NAMALWA (cell line): ENCODE data around the gene STAT5A.
A peak's percentile ranks its signal among the peaks of the same experiment; 100 is the strongest.

Experiments
- DNase-seq: peaks from one replicate; pipeline ENCODE4 v3.0.0-alpha.2; 2015; ENCODE audit warnings: low spot score

The STAT5A gene

GRCh38 chr17:42268236-42268635, 20.1 kb upstream of the STAT5A start:
- DNase-seq = no peak

- no peak for DNase-seq
Observed at GRCh38 chr17:42270170-42270535, 18.1 kb upstream of the STAT5A start.

GRCh38 chr17:42270596-42270995, 17.7 kb upstream of the STAT5A start:
- DNase-seq = no peak

GRCh38 chr17:42271006-42271778, 17.1 kb upstream of the STAT5A start:
- DNase-seq = no peak

DNA sequence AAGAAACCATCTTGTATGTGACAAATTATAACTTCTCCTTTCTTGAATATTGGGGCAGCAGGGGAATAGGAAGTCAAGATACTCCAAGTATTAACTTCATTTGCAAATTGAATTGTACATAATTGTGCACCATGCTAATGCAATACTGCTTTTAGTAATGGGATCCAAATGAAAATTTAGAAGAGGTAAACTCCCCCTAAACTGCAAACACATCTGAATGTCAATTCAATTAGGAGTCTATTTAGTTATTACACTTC, 16.6 kb upstream of the STAT5A start:
- no peak for DNase-seq

- no peak for DNase-seq
Observed at GRCh38 chr17:42272162-42272907, 16.0 kb upstream of the STAT5A start.

DNA sequence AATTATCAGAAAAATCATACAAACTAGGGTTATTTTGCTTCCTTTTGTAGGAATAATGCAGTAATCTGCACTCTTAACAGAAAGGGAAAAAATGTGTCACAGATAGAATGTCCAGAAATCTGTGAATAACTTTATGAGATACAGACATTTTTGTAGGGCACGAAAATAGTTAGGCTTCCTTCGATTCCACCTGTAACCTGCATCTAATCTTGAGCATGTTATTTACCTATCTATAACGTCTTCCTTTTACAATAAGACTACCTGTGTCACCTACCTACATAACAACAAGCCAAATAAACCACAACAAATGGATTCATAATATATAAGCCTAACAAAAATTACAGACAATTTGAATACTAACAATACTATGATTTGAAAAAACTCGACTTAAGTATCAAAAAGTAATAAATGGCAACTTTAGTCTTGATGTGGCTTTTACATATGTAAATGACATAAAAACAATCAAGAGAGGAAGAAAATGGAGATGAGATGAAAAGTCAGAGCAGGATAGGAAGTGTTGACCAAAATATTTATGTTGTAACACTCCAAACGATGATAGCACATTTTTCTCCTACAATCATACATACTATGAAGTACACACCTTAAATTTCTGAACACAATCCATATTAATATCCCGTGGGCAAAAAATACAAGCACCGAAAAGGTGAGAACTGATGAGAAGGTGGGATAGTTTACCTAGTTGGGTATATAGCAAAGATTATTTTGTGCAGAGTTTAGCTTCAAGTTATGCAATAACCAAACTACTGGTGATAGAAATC, 14.6 kb upstream of the STAT5A start:
- no peak for DNase-seq

DNA sequence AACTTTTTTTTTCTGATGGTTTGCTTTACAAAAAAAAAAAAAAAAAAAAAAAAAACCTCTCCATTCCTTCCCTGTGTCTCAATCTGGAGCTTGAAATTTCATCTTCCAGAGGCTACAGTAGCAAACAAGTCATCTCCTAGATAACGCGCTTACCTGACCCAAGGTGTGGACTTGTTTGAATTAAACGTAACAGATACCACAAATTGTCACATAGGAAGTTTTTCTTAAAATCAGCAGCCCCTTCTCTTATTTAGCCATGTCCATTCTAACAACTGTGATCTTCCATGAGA, 14.1 kb upstream of the STAT5A start:
- DNase-seq = no peak

DNA sequence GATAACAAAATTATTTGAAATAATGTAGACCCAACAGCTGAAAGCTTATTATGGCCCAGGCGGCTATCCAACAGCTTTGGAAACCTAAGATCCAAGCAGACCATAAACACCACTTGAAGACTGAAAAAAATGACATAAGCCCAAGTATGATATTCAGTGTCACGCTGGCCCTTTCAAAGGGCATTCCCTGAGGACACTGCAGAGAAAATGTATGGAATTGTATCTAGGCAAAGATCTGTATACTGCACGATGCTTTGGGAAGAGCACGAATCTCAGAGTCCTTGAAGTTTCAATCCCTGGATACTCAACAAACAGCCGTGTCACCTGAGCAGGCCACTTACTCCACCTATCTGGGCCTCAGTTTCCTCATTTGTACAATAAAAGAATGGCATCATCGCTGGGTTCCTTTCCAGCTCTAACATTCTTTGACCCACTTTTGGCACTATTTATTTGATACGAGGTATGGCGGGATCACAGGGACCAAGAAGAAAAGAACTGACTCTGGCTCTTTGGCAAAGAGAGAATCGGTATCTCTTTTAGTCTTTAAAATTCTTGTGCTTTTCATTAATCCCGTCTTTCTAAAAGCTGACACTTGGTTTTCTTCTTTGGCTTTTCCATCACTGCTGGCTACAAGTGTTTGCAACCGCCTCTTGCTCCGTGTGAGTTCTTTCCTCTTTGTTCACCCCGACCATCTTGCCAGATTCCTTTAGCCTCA, 13.3 kb upstream of the STAT5A start:
- DNase-seq = no peak

DNA sequence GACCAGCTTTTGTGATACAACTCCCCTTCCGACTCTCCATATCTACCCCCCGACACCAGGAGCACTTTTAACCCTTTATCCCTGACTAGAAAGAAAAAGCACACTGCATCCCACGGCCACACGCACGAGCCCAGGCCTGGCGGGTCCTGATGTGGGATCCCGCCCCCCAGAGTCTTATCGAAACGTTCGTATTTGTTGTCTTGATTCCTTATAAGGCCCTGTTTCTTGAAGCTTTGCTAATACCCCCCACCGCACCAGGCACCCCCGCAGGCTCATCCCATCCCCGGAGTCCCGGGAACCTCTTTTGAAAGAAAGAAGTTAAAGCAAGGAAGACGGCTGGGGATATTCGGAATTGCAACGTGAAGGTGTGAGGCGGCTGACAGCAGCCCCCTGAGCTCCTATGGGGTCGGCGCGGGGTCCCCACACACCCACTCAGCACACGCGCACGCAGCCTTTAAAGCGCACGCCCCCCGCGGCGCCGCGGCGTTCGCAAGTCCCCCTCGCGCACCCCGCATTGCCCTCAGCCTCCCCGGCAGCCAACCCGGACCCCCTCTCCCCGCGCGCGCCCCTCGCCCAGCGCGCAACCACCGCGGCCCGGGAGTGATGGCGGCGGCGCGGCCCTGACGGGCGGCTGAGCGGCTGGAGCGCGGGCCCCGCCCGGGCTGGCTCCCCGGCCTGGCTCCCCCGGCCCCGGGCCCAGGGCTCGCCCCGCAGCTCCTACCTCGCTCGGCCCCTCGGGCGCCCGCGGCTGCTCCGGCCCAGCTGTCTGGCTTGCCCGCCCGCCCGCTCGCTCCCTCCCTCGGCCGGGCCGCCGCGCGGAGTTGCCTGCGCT, 12.6 kb upstream of the STAT5A start:
- peak; percentile 37 for DNase-seq

- DNase-seq = peak; percentile 62
Observed at GRCh38 chr17:42276359-42276608, 12.0 kb upstream of the STAT5A start, which contains the start of gene STAT5B. Gene STAT5B (minus strand): TSS chr17:42276391. CDS start chr17:42232127, 44,264 bp downstream.

GRCh38 chr17:42276609-42277341, 11.5 kb upstream of the STAT5A start:
- DNase-seq = no peak

DNA sequence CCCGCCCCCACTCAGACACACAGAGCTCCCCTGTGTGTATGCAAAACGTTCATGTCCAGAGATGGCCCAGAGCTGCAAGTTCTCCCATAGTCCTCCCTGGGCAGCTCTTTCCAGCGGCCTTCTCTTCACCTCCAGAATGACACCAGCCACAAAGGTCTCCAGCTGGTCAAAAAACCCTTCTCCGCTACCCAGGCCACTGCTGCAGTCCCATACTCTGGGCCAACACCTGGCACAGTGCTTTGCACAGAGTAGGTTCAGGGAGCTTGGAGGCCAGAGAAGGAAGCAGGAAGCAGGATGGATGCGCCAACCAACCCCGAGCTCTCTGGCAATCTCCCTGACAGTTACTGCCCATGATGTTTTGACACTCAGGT, 11.0 kb upstream of the STAT5A start:
- no peak for DNase-seq

DNA sequence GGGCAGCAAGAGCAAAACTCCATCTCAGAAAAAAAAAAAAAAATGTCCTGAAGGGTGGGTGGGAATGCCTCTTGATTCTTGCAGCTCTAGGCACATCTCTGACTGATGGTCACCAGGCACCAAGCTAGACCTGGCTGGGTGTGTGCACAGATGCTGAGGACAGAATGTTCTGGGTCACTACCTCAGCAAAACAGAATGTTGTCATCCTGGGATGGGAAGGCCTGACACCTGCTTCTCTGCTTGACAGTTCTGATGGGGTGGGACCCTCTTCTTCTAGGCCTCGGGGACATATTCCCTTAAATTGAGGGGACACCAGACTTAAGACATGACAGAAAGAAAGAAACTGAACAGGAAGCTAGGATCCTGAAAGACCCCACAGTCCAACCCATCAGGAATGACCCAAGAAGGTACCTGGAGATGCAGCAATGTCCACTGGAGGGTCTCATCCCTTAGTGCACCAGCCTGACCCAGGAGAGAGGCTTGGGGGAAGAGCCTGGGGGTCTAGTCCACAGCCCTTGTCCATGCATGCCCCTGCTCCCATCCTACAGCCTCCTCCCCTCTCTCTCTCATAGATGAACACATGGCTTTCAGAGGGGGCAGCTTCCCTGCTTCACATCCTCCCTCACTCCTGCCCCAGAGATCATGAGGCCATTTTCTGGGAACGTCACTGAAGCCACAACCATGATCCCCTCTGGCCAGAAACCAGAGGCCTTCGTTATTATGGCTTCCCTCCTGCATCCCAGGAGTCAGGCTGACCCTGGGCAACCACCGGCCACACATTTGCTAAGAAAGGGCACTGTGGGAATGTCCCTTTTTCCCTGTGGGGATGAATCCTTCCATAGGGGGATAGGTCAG, 8.3 kb upstream of the STAT5A start:
- DNase-seq = no peak

DNA sequence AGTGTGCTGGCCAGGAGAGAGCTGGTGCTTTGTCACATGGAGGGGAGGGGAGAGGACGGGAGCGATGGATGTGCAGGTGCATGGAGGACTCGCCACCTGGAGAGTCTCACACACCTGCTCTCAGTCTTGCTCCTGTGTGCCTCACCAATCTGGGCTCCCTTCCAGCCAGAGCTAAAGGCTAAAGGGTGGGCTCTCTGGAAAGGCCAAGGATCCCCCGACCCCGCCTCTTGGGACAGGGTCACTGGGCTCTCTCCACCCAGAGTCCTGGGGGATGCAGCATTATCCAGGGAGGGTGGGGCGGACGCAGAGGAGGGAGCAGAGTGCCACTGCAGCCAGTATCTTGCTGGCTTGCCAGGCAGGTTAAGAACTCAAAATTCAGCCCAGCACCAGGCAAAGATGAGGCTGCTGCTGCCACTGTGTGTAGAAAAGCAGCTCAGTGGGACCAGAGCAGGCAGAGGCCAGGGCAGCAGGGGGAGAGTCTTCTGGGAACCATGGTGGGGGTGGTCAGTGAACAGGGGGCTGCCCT, 6.7 kb upstream of the STAT5A start:
- DNase-seq = no peak

DNA sequence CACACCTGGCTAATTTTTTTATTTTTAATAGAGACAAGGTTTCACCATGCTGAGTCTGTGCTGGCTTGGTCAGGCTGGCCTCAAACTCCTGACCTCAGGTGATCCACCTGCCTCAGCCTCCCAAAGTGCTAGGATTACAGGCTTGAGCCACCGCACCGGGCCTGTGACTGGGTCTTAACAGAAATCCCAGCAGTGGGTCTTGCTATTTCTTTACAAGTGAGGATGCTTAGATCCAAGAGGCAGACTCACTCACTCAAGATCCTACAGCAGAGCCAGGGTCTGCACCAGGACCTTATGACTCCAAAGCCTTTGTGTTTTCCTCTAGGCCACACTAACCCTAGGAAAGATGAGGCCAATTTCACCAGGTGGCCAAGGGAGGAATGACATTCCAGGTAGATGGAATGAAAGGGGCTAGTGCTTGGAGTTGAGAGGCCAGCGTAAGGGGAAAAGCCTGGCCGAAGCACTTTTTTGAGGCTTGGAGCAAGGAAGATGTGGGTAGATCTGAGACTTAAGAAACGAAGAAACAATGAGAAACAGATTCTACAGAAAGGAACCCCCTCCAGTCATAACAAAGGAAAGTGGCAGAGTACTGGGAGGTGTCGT, 5.7 kb upstream of the STAT5A start:
- DNase-seq = no peak

- DNase-seq = no peak
Observed at GRCh38 chr17:42283241-42284023, 4.9 kb upstream of the STAT5A start.

DNA sequence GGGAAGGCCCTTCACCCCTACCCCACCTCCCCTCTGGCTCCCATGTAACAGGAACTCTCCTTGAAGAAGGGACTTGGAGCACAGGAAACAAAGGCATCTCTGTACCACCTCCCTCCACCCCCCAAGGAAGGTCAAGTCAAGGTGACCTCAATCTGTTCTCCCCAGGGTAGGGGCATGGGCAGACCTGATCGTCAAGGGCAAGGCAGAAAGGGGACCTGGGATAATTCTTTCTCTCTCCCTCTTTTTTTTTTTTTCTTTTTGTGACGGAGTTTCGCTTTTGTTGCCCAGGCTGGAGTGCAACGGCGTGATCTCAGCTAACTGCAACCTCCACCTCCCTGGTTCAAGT, 4.3 kb upstream of the STAT5A start:
- no peak for DNase-seq

DNA sequence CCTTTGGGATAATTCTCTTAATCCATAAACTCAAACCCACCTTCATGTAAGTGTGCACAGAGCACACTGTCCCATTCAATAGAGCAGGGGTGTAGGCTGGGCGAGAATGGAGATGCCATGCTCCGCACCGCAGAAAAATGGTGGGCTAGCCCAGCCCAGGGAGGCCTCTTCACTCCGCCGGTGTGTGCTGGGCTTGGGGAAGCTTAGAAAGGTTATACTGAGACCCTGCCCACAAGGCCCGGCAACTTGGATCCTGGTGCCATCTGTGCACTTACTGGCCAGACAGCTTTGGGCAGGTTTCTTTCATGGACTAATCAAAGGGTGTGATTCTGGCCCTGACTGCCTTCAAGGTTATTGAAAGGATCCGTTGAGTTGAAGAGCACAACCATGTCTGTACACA, 3.7 kb upstream of the STAT5A start:
- DNase-seq = no peak
